GM18873 (cell line): Measurements from ENCODE around the gene IL1A.

Experiments
- ATAC-seq: cut with Tn5 transposase; IDR thresholded peaks from one replicate; pipeline ENCODE4 v1.9.1; 2021; ENCODE audit warnings: mild to moderate bottlenecking, moderate library complexity, moderate number of reproducible peaks; ENCODE audit not compliant: unreplicated experiment, low FRiP score

Gene IL1A

GRCh38 chr2:112728378-112729175 lies 55.7 kb downstream of the IL1A start:
- ATAC-seq: no peak

- ATAC-seq: no peak
Observed at GRCh38 chr2:112728029-112728362, 56.3 kb downstream of the IL1A start.

- no peak for ATAC-seq
Observed at GRCh38 chr2:112727276-112728028, 56.8 kb downstream of the IL1A start.

GRCh38 chr2:112726487-112727190 lies 57.7 kb downstream of the IL1A start:
- peak; percentile 68 for ATAC-seq

GRCh38 chr2:112725545-112726457 lies 58.5 kb downstream of the IL1A start:
- no peak for ATAC-seq

GRCh38 chr2:112724591-112725525 lies 59.4 kb downstream of the IL1A start:
- ATAC-seq: no peak

- ATAC-seq: no peak
Observed at GRCh38 chr2:112723995-112724394, 60.3 kb downstream of the IL1A start.
